Astrocyte of the spinal cord (primary cell): ENCODE results near the gene PROSER2.

Experiments
- DNase-seq: peaks from one replicate; pipeline ENCODE4 v3.0.0; 2011; ENCODE audit warnings: low read depth, low spot score
- H3K4me3 ChIP-seq: 2 replicates; pipeline ENCODE4 v1.5.1; 2011; ENCODE audit warnings: low read depth, mild to moderate bottlenecking, low read length, moderate library complexity
- in situ Hi-C: cut with HindIII; loops from 2 replicates; pipeline ENCODE4 v1.10.0; 2017; ENCODE audit warnings: low sequenced_read_pairs
- TF ChIP-seq, protein P1 (sequence below): IDR thresholded peaks from 2 replicates; pipeline ENCODE4 v1.5.1; 2012; ENCODE audit warnings: low read depth, mild to moderate bottlenecking, low read length, inconsistent platforms

PROSER2 gene

GRCh38 chr10:11810313-11810766 lies 12.8 kb upstream of the PROSER2 start:
- TF ChIP-seq, protein P1, sequence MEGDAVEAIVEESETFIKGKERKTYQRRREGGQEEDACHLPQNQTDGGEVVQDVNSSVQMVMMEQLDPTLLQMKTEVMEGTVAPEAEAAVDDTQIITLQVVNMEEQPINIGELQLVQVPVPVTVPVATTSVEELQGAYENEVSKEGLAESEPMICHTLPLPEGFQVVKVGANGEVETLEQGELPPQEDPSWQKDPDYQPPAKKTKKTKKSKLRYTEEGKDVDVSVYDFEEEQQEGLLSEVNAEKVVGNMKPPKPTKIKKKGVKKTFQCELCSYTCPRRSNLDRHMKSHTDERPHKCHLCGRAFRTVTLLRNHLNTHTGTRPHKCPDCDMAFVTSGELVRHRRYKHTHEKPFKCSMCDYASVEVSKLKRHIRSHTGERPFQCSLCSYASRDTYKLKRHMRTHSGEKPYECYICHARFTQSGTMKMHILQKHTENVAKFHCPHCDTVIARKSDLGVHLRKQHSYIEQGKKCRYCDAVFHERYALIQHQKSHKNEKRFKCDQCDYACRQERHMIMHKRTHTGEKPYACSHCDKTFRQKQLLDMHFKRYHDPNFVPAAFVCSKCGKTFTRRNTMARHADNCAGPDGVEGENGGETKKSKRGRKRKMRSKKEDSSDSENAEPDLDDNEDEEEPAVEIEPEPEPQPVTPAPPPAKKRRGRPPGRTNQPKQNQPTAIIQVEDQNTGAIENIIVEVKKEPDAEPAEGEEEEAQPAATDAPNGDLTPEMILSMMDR, result no peak
- in situ Hi-C loops, result no loop called here
- peak; percentile 61 for DNase-seq
- H3K4me3 ChIP-seq, result no peak overlapping the region

DNA sequence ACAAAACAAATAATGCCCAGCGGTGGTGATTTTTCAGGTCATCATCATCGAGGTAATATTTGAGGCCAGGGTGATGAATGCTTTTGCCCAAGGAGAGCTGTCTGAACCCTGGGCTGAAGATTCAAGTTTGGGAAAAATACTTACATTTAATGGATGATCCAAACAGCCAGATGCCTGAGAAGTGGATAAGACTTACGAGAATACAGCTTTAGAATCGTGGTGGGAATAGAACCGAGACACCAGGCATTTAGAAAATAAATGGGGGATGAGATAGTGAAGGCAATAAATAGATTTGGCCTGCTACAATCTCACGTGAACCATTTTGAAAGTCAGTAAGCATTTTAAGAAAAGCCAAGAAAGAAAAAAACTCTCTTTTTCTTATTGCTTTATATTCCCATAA lies 12.2 kb upstream of the PROSER2 start:
- TF ChIP-seq, protein P1, result no peak
- in situ Hi-C loops, result no loop called here
- no peak for DNase-seq

DNA sequence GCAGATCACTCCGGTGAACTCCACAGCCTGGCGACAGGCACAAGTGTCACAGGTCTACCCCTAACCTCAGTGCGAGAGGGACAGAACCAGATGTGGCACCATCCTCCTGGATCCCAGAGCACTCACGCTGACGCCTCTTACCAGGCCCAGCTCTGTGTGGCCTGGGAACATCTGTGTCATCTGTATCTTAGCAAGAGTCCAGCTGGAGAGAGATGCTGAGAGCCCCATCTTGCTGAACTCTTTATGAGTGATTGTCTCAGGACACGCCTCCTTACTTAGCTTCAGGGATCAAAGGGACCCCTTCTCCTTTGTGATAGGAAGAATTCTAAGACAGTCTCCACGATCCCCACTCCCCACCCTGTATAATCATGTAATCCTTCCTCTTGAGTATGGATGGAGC lies 10.0 kb upstream of the PROSER2 start:
- TF ChIP-seq, protein P1, result no peak
- H3K4me3 ChIP-seq, result no peak overlapping the region
- DNase-seq, result no peak
- in situ Hi-C loops, result no loop called here

More for the DNA sequence above, 12.2 kb upstream of the PROSER2 start:
- H3K4me3 ChIP-seq, result no peak overlapping the region

- TF ChIP-seq, protein P1, result no peak
- H3K4me3 ChIP-seq, result no peak overlapping the region
- in situ Hi-C loops, result no loop called here
- DNase-seq, result no peak
Measured at GRCh38 chr10:11813855-11814567, 9.1 kb upstream of the PROSER2 start.

- TF ChIP-seq, protein P1, result no peak
- in situ Hi-C loops, result no loop called here
- no peak overlapping the region for H3K4me3 ChIP-seq
- no peak for DNase-seq
Measured at GRCh38 chr10:11819027-11819426, 4.1 kb upstream of the PROSER2 start.

DNA sequence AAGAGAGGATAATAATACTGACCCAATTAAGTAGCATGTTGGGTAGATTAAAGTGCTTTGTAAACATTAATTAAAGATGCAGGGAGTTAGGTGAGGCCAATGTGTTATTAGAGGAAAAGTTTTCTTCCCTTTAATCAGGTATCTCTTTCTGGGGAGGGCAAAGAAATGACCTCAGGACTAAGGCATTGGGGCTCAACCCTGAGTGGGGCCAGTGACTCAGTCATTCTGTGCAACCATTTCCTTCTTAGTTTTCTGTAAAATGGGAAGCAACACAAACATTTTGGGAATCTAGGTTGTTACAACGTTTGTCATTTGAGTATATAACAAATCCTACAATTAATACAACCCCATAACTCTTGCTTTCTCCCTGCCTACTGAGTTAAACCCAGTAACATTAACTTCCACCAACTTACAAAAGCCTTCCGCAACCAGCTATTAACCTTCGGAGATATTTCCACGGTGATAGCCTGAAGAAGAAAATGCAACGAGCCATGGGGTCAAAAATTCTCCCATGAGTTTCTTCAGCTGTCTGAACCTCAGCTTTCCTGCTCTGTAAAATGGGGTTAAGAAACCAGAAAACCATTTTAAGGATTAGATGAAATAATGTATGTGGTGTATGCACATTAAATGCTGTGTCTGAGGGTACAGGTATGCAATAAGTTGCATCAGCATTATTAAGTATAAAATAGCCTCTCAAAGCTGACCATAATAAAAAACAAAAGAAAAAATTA lies 965 bp upstream of the PROSER2 start:
- no peak overlapping the region for H3K4me3 ChIP-seq
- DNase-seq, result no peak
- TF ChIP-seq, protein P1, result no peak
- in situ Hi-C loops, result no loop called here
